GM19372 (cell line): ENCODE results near the gene ALKBH7.
"Not testable (repeated sequence)": the region's sequence is repeated elsewhere in the genome, so short reads cannot be mapped to it uniquely, and the experiment has no call there.

ENCODE experiments used
- ATAC-seq: cut with Tn5 transposase; IDR thresholded peaks from one replicate; pipeline ENCODE4 v1.9.1; 2021; ENCODE audit warnings: mild to moderate bottlenecking, low read depth, moderate library complexity; ENCODE audit not compliant: unreplicated experiment

Gene ALKBH7, protein sequence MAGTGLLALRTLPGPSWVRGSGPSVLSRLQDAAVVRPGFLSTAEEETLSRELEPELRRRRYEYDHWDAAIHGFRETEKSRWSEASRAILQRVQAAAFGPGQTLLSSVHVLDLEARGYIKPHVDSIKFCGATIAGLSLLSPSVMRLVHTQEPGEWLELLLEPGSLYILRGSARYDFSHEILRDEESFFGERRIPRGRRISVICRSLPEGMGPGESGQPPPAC

GRCh38 chr19:6372594-6373095, at the start of gene ALKBH7:
Gene ALKBH7, plus strand, starts transcription at chr19:6372794. Its CDS starts 27 bp downstream, at chr19:6372821.
- ATAC-seq: peak; percentile 78

DNA sequence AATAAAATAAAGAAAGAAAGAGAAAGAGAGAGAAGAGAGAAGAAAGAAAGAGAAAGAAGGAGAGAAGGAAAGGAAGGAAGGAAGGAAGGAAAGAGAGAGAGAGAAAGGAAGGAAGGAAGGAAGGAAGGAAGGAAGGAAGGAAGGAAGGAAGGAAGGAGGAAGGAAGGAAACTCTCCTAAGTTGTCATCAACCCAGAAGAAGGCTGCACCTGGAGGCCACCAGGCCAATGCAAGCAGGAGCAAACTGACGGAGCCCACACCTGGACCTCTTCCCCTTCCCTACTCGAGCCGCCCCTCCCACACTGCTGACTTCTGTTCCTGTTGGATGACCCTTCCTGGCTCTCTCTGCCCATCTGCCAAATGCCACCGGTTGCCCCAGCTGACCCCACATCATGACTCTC, 47.8 kb upstream of the ALKBH7 start:
- no peak for ATAC-seq

DNA sequence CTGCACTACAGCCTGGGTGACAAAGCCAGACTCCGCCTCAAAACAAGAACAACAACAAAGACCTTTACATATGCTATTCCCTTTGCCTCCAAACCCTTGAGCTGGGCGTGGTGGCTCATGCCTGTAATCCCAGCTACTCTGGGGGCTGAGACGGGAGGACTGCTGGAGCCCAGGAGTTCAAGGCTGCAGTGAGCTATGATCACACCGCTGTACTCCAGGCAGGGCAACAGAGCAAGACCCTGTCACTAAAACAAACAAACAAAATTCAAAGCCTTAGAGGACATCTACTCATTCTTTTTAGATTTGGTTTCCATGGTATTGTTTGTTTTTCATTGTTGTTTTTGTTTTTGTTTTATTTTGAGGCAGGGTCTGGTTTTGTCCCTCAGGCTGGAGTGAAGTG, 47.0 kb upstream of the ALKBH7 start:
- ATAC-seq: no peak

- no peak for ATAC-seq
Measured at GRCh38 chr19:6326815-6327214, 45.8 kb upstream of the ALKBH7 start.

- no peak for ATAC-seq
Measured at GRCh38 chr19:6333439-6333838, 39.2 kb upstream of the ALKBH7 start, which contains the start of gene ACER1. Gene ACER1, minus strand, starts transcription at chr19:6333612. Its CDS starts 61 bp downstream, at chr19:6333551.

- ATAC-seq: no peak
Measured at GRCh38 chr19:6334490-6335285, 37.9 kb upstream of the ALKBH7 start.

DNA sequence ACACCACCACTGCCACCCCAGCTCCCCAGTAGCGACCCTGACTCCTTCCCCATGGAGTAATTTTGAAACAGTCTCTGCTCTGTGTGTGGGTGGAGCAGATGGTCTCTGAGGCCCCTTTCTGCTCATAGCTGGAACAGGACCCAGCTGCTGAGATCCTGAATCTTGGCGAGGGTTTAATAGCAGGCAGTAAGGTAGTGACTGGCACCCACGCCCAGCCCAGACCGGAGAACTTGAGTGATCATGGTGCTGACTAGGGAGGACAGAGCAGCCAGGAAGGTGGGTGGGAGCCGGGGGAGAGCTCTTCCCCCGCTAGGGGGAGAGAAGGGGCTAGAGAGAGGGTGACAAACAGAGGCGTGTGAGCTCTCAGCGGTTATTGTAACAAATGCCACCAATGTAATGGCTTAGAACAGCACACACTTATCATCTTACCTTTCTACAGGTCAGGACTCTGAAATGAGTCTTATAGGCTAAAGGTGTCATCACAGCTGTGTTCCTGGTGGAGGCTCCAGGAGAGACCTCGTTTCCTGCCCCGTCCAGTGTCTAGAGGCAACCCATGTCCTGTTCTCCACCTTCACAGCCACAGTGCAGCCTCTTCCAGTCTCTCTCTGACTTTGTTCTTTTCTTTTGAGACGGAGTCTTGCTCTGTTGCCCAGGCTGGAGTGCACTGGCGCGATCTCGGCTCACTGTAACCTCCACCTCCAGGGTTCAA, 31.9 kb upstream of the ALKBH7 start:
- ATAC-seq: no peak

GRCh38 chr19:6343462-6343861, 29.1 kb upstream of the ALKBH7 start:
- no peak for ATAC-seq

- not testable (repeated sequence) for ATAC-seq
Measured at GRCh38 chr19:6349271-6349670, 23.3 kb upstream of the ALKBH7 start.

DNA sequence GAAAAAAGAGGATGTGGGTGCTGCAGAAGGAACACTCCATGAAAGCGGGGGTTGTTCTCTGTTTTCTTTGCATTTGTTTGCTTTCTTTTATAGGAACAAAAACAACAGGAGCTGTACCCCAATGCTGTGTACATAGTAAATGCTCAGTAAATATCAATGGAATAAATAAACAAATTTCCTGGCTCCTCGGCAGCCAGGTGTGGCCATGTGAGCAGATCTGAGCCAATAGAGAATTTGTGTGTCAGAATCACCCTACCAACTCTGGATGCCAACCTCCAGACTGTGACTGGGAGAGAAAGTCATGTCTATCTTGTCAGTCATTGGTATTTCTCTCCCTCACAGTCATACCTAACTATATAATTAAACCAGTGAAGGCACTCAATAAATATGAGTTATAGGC, 21.9 kb upstream of the ALKBH7 start:
- ATAC-seq: no peak

DNA sequence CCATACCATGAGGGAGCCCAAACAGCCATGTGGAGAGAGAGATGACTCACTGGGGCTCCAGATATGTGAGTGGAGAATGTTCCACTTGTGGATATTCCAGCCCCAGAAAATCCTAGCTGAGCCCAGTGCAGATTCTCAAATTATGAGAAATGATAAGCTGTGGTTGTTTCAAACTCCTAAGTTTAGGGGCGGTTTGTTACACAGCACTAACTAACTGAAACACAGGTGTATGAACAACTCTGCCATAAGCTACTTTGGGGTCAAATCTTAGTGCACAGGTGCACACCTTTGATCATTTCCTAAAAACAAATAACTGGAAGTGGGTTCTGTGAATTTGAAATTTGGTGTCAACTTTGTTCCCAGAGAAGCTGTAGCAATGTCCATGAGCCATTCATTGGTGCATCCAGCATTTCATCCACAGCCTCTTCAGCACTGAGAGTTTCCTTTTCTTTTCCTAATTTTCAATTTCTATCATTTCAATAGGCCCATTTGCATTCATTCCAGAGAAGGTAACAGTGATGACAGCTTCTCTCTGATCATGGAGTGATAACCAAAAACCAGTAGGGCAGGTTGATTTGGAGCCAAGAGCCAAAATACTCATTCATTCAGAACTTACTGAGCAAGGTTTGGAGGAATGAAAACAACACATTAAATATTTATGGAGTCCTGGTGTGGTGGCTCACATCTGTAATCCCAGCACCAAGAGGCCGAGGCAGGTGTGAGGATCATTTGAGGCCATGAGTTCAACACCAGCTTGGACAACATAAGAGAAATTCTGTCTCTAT, 20.0 kb upstream of the ALKBH7 start:
- ATAC-seq: no peak

GRCh38 chr19:6354098-6354674, 18.4 kb upstream of the ALKBH7 start:
- no peak for ATAC-seq

DNA sequence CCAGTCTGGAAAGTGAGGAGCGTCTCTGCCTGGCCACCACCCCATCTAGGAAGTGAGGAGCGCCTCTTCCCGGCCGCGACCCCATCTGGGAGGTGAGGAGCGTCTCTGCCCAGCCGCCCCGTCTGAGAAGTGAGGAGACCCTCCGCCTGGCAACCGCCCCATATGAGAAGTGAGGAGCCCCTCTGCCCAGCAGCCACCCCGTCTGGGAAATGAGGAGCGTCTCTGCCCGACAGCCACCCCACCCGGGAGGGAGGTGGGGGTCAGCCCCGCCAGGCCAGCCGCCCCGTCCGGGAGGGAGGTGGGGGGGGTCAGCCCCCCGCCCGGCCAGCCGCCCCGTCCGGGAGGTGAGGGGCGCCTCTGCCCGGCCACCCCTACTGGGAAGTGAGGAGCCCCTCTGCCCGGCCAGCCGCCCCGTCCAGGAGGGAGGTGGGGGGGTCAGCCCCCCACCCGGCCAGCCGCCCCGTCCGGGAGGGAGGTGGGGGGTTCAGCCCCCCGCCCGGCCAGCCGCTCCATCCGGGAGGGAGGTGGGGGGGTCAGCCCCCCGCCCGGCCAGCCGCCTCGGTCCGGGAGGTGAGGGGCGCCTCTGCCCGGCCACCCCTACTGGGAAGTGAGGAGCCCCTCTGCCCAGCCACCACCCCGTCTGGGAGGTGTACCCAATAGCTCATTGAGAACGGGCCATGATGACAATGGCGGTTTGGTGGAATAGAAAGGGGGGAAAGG, 17.1 kb upstream of the ALKBH7 start:
- not testable (repeated sequence) for ATAC-seq

DNA sequence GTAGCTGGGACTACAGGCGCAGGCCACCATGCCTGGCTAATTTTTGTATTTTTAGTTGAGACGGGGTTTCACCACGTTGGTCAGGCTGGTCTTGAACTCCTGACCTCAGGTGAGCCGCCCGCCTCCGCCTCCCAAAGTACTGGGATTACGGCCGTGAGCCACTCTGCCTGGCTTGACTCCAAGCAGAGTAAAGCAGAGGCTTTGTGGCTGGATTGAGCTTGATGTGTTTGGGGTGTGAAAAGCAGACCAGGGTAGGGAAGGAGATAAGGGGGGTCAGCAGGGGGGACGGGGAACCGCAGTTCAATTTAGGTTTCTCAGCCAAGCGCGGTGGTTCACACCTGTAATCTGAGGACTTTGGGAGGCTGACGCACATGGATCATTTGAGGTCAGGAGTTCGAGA, 15.4 kb upstream of the ALKBH7 start:
- ATAC-seq: no peak

DNA sequence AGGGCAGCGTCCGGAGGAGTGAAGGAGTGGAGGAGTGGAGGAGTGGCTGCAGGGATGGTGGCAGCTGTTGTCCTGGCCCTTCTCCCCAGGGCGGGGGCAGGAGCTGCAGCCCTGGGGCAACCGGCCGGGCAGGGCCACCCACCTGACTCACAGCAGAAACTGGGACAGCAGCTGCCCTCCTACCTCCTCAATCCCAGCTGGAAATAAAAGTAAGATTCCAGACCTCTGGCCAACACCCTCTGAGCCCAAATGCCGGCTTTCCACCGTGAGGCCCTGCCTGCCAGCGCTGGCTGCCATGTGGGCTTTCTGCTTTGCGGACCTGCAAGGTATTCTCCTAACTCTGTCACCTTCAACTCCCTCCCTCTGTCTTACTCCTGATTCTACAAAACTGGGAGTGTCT, 14.6 kb upstream of the ALKBH7 start:
- ATAC-seq: no peak

GRCh38 chr19:6359568-6360341, 12.8 kb upstream of the ALKBH7 start:
- no peak for ATAC-seq

DNA sequence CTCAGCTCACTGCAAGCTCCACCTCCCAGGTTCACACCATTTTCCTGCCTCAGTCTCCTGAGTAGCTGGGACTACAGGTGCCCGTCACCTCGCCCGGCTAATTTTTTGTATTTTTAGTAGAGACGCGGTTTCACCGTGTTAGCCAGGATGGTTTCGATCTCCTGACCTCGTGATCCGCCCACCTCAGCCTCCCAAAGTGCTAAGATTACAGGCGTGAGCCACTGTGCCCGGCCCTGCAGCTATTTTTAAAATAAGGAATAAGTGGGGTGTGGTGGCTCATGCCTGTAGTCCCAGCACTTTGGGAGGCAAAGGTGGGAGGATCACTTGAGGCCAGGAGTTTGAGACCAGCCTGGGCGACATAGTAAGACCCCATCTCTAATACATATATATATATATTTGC, 12.1 kb upstream of the ALKBH7 start:
- ATAC-seq: not testable (repeated sequence)

- not testable (repeated sequence) for ATAC-seq
Measured at GRCh38 chr19:6360857-6361216, 11.8 kb upstream of the ALKBH7 start.

DNA sequence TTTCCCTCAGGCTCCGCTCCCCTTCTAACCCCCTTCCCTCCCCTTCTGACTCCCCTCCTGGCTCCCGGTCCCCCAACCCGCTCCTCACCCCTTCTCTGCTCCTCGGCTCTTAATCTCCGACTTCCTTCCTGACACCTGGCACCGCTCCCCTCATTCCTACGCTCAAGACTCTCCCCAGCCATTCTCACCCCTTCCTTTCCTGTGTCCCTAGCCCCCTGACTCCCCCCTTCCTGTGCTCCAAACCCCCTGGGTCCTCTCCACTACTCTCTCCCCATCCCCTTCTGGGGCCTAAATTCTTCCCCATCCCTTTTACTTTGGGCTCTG, 10.6 kb upstream of the ALKBH7 start:
- ATAC-seq: no peak
